ENCODE data around the gene GPR179.

DNA sequence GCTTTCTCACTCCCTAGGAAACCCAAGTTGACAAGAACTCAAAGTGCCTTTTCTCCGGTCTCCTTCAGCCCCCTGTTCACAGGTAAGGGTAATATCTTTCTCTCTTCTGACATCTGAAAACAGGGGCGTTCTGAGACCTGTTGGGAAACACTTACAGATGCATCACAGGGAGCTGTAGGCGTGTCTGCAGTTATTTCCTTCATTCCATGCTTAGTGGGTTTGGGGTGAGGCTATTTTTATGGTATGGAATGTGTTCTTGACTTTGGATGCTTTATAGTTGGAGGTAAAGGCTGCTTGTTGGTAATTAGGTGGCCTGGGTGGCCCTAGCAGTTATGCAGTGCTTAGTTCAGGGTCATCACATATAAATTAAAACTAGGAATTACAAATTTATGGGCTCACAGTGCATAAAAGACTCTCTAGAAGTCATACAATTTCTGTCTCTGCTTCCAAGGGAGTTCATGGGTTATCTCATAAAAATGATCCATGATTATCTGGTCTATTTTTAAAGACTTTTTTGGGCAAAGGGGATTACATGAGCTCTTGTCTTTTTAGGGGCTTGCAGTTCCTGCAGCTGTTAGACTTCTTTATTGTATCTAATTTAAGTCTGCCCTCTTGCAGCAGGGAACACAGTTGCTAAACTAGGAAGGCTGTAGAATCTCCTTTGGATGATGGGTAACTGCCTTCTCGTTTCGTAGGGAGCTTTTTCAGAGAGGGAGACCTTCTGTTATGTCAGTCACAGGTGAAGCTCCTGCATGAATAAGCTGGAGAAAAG, 18.1 kb upstream of the GPR179 start:
- TF ChIP-seq, protein P1, sequence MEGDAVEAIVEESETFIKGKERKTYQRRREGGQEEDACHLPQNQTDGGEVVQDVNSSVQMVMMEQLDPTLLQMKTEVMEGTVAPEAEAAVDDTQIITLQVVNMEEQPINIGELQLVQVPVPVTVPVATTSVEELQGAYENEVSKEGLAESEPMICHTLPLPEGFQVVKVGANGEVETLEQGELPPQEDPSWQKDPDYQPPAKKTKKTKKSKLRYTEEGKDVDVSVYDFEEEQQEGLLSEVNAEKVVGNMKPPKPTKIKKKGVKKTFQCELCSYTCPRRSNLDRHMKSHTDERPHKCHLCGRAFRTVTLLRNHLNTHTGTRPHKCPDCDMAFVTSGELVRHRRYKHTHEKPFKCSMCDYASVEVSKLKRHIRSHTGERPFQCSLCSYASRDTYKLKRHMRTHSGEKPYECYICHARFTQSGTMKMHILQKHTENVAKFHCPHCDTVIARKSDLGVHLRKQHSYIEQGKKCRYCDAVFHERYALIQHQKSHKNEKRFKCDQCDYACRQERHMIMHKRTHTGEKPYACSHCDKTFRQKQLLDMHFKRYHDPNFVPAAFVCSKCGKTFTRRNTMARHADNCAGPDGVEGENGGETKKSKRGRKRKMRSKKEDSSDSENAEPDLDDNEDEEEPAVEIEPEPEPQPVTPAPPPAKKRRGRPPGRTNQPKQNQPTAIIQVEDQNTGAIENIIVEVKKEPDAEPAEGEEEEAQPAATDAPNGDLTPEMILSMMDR (IDR thresholded peaks at IDR 0.05 in 8 of 11, conservative IDR thresholded peaks at IDR 0.05 in 3 of 11): no peak
- TF ChIP-seq POLR2A (IDR thresholded peaks at IDR 0.05) (no peak), POLR2AphosphoS5 (IDR thresholded peaks at IDR 0.05) (no peak)
